ENCODE measurements around the gene CD37. TPM values are rescaled to one million over a fixed set of nuclear protein-coding genes. Genes with fewer than 3 reads are reported as not detected.

Gene CD37
- not detected in 2 replicates for total RNA-seq

GRCh38 chr19:49335071-49335783 is at the start of gene CD37:
Gene CD37, plus strand, starts transcription at chr19:49335406. Its CDS starts 135 bp downstream, at chr19:49335541.

GRCh38 chr19:49324801-49325576 is 10.2 kb upstream of the CD37 start, which contains the start of gene SLC6A16:
Gene SLC6A16, minus strand, starts transcription at chr19:49325191. Its CDS starts 13,844 bp downstream, at chr19:49311347.

GRCh38 chr19:49362048-49362928 is 27.1 kb downstream of the CD37 start, which contains the start of gene TEAD2:
Gene TEAD2, minus strand, starts transcription at chr19:49362416. Its CDS starts 2,341 bp downstream, at chr19:49360075.

GRCh38 chr19:49363268-49364082 is 28.3 kb downstream of the CD37 start, which contains the start of gene DKKL1:
Gene DKKL1, plus strand, starts transcription at chr19:49363877. Its CDS starts 122 bp downstream, at chr19:49363999.

GRCh38 chr19:49387936-49388372 is 52.7 kb downstream of the CD37 start, which contains the start of gene KASH5:
Gene KASH5, plus strand, starts transcription at chr19:49388249. Its CDS starts 2,635 bp downstream, at chr19:49390884.

Small RNAs within 50 kb of the gene (small RNA-seq; reads per million reads assigned to genes)
- not detected for gene MIR4324

Other genes starting within 250 kb of the CD37 start
- gene SNRNP70, start 250.0 kb upstream of the CD37 start, total RNA-seq = 169 and 205 TPM in 2 replicates
- 0.93 and 1.1 TPM in 2 replicates for gene LIN7B, start 221.0 kb upstream of the CD37 start, total RNA-seq
- 0.80 and 0.93 TPM in 2 replicates for gene C19orf73, start 216.3 kb upstream of the CD37 start, total RNA-seq
- gene PPFIA3, start 215.9 kb upstream of the CD37 start, total RNA-seq = 1.7 and 3.2 TPM in 2 replicates
- gene HRC, start 180.0 kb upstream of the CD37 start, total RNA-seq = not detected in 2 replicates
- gene TRPM4, start 177.6 kb upstream of the CD37 start, total RNA-seq = 14.1 and 16.5 TPM in 2 replicates
- gene SLC6A16, start 10.2 kb upstream of the CD37 start, total RNA-seq = 0.65 and 1.3 TPM in 2 replicates
- 59.0 and 74.2 TPM in 2 replicates for gene TEAD2, start 27.0 kb downstream of the CD37 start, total RNA-seq
- gene DKKL1, start 28.5 kb downstream of the CD37 start, total RNA-seq = not detected in 2 replicates
- gene KASH5, start 52.8 kb downstream of the CD37 start, total RNA-seq = not detected in 2 replicates
- not detected in 2 replicates for gene PTH2, start 88.0 kb downstream of the CD37 start, total RNA-seq
- gene GFY, start 90.0 kb downstream of the CD37 start, total RNA-seq = not detected in 2 replicates
- gene SLC17A7, start 106.1 kb downstream of the CD37 start, total RNA-seq = under 0.01 TPM in 1 of 2 replicates, not detected in the other
- gene PIH1D1, start 116.4 kb downstream of the CD37 start, total RNA-seq = 51.5 and 111 TPM in 2 replicates
- gene ALDH16A1, start 117.8 kb downstream of the CD37 start, total RNA-seq = 28.9 and 34.8 TPM in 2 replicates
- gene FLT3LG, start 138.8 kb downstream of the CD37 start, total RNA-seq = 2.4 and 3.1 TPM in 2 replicates
- gene RPL13A, start 152.2 kb downstream of the CD37 start, total RNA-seq = 1,873 and 2,063 TPM in 2 replicates
- 2,409 and 3,161 TPM in 2 replicates for gene RPS11, start 161.0 kb downstream of the CD37 start, total RNA-seq
- gene FCGRT, start 177.3 kb downstream of the CD37 start, total RNA-seq = 44.5 and 54.9 TPM in 2 replicates
- 119 and 136 TPM in 2 replicates for gene RCN3, start 192.6 kb downstream of the CD37 start, total RNA-seq
- 69.1 and 78.6 TPM in 2 replicates for gene NOSIP, start 245.2 kb downstream of the CD37 start, total RNA-seq
- gene PRRG2, start 245.9 kb downstream of the CD37 start, total RNA-seq = 1.9 and 3.1 TPM in 2 replicates